HG02981 (cell line): Measurements from ENCODE around the gene MYO18B.
"Not testable (repeated sequence)": the region's sequence is repeated elsewhere in the genome, so short reads cannot be mapped to it uniquely, and the experiment has no call there.

Experiments used
- ATAC-seq: cut with Tn5 transposase; IDR thresholded peaks from one replicate; pipeline ENCODE4 v1.9.1; 2021; ENCODE audit warnings: mild to moderate bottlenecking, moderate library complexity; ENCODE audit not compliant: unreplicated experiment

Gene MYO18B

GRCh38 chr22:25969286-25969685 lies 227.3 kb downstream of the MYO18B start:
- no peak for ATAC-seq

- no peak for ATAC-seq
Observed at GRCh38 chr22:25969901-25970300, 227.9 kb downstream of the MYO18B start.

GRCh38 chr22:25970374-25970911 lies 228.5 kb downstream of the MYO18B start:
- ATAC-seq: no peak

GRCh38 chr22:25970999-25971811 lies 229.2 kb downstream of the MYO18B start:
- ATAC-seq: no peak

GRCh38 chr22:25972397-25972796 lies 230.4 kb downstream of the MYO18B start:
- ATAC-seq: no peak

- ATAC-seq: no peak
Observed at GRCh38 chr22:25976356-25976755, 234.4 kb downstream of the MYO18B start.

GRCh38 chr22:25979968-25980367 lies 238.0 kb downstream of the MYO18B start:
- no peak for ATAC-seq

- ATAC-seq: not testable (repeated sequence)
Observed at GRCh38 chr22:25984911-25985310, 242.9 kb downstream of the MYO18B start.

GRCh38 chr22:25987948-25988347 lies 246.0 kb downstream of the MYO18B start:
- ATAC-seq: no peak

GRCh38 chr22:25990940-25991339 lies 249.0 kb downstream of the MYO18B start:
- ATAC-seq: no peak

GRCh38 chr22:25992331-25992730 lies 250.3 kb downstream of the MYO18B start:
- ATAC-seq: no peak

GRCh38 chr22:25996669-25997068 lies 254.7 kb downstream of the MYO18B start:
- no peak for ATAC-seq

GRCh38 chr22:25997886-25998775 lies 256.1 kb downstream of the MYO18B start:
- ATAC-seq: no peak

GRCh38 chr22:26002456-26002855 lies 260.5 kb downstream of the MYO18B start:
- ATAC-seq: no peak

- no peak for ATAC-seq
Observed at GRCh38 chr22:26004477-26004876, 262.5 kb downstream of the MYO18B start.

GRCh38 chr22:26008587-26008986 lies 266.6 kb downstream of the MYO18B start:
- ATAC-seq: no peak

GRCh38 chr22:26016916-26017315 lies 274.9 kb downstream of the MYO18B start:
- ATAC-seq: no peak

- ATAC-seq: no peak
Observed at GRCh38 chr22:26017932-26018331, 275.9 kb downstream of the MYO18B start.

- no peak for ATAC-seq
Observed at GRCh38 chr22:26019596-26019995, 277.6 kb downstream of the MYO18B start.

GRCh38 chr22:26021516-26021915 lies 279.5 kb downstream of the MYO18B start:
- no peak for ATAC-seq

GRCh38 chr22:26023104-26023775 lies 281.3 kb downstream of the MYO18B start:
- ATAC-seq: no peak
